ENCODE data around the gene SP8.
A peak's percentile ranks its signal among the peaks of the same experiment; 100 is the strongest.

Gene SP8

GRCh38 chr7:20793694-20794394 is 7.2 kb upstream of the SP8 start:
- DNase-seq = peak; percentile 53

GRCh38 chr7:20793248-20793647 is 6.6 kb upstream of the SP8 start:
- DNase-seq = no peak

GRCh38 chr7:20791538-20792434 is 5.1 kb upstream of the SP8 start:
- no peak for DNase-seq

GRCh38 chr7:20790375-20790774 is 3.7 kb upstream of the SP8 start:
- no peak for DNase-seq

GRCh38 chr7:20788420-20788990 is 1.8 kb upstream of the SP8 start:
- no peak for DNase-seq

GRCh38 chr7:20787660-20788419 is 1.2 kb upstream of the SP8 start:
- no peak for DNase-seq

DNA sequence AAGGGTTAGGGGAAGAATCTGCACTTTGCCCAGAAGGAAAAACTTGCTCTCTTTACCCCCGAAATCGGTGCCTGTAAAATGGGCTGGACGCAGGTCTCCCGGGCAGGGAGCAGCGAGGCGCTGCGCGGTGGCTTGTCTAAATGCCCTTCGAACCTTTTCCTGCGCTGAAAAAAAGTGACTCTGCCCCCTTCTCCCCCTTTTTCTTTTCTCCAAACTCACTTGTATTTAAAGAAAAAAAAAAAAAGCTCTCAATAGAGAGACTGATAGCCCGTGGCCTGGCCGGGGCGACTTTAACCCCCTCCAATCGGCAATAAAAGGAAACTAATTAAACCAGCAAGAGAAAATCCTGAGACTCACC is 286 bp downstream of the SP8 start:
- DNase-seq = no peak

- no peak for DNase-seq
Measured at GRCh38 chr7:20786049-20786412, 655 bp downstream of the SP8 start.

DNA sequence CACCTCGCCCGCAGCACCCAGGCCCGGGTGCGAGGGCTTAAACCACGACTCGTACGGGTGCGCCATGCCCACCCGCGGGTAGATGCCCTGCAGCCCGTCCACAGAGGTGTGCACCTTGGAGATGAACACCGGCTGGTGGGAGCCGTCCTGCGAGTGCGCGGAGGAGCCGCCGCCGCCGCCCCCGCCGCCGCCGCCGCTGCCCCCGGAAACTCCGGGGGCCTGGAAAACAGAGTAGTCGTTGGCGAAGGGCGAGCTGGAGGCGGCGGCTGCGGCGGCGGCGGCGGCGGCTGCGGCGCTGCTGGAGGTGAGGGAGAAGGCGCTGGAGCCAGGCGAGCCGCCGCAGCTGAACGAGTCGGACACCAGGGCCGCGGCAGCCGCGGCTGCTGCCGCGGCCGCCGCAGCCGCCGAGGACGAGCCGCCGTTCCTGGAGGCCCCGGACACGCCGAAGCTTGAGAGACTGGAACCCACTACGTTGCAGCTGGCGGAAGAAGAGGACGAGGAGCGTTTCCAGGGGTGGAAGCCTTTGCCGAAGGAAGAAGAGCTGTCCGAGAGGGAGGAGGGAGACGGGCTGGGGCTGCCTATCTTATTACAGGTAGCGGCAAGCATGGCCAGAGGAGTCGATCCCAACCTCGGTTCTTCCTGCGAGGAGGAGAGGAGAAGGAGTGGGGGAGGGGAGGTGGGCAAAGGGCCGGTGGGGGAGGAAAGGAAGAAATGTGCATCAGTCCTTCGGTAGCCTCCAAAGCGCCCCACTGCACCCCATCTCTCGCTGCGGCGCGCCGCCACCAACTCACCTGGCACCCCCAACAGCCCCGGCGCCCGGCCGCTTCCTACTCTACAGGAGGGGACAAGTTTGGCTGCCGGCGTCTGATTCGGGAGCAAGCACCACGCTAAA is 1.3 kb downstream of the SP8 start:
- DNase-seq = peak; percentile 59

GRCh38 chr7:20784388-20785156 is 2.1 kb downstream of the SP8 start:
- DNase-seq = no peak

GRCh38 chr7:20783700-20784387 is 2.8 kb downstream of the SP8 start:
- no peak for DNase-seq

GRCh38 chr7:20783125-20783699 is 3.5 kb downstream of the SP8 start:
- DNase-seq = no peak

- DNase-seq = no peak
Measured at GRCh38 chr7:20779041-20779440, 7.6 kb downstream of the SP8 start.

DNA sequence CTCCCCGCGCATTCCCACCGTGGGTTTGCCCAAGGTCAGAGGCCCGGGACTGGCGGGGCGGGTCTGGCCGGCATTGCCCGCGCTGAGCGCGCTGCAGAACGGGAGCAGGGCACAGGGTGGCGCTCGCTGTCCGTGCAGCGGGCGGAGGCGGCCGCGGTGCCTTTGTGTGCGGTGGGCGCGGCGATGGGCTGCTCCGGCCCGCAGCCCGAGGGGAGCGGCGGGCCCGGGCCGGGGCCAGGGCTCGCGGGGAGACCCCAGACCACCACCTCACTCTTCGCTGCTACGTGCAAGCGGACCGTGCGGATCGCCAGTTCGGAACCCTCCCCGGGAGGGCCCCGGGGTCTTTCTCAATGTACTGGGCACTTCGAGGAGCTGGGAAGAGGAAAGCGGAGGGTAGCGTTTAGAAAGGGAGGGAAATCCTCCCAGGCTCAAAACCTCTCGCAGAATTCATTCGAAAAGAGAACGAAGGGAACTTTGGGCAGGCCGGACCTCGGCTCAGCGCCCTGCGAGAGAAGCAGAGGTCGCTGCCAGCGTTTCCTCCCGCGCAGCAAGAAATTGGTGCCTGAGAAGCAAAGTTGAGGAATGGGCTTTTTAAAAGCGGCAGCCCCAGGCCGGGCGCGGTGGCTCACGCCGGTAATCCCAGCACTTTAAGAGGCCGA is 8.5 kb downstream of the SP8 start:
- DNase-seq = peak; percentile 59

- no peak for DNase-seq
Measured at GRCh38 chr7:20777377-20778062, 9.2 kb downstream of the SP8 start.

- DNase-seq = no peak
Measured at GRCh38 chr7:20776942-20777341, 9.7 kb downstream of the SP8 start.

DNA sequence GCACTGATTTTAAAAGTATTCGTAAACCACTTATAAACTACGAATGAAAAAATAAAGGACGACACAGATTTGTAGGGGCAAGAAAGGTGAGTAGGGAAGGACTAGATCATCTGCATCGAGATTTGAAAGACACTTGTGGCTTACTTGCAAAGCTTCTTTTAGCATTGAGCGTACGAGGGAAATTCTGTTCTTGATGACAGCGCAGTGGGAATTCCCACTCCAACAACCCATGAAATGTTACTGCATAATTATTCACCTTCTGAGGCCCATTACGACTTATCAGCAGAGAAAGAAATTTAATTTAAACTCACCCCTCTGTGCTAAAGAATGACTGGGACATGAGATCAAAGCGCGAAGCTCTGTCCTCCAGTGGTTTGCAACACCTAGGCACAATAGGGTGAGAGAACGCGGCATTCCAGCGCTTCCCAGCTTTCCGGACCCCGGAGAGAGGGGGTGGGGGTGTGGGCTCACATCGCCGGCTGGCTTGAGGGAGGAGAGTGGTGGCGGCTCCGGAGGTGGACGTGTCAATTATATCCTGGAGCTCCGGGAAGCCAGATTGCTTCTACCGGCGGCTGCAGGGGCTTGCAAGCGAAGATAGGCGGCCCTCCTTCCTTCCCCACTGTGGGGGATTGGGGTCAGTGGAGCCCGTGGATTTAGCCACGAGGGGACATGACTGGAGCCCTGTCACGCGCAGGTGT is 10.3 kb downstream of the SP8 start:
- no peak for DNase-seq

DNA sequence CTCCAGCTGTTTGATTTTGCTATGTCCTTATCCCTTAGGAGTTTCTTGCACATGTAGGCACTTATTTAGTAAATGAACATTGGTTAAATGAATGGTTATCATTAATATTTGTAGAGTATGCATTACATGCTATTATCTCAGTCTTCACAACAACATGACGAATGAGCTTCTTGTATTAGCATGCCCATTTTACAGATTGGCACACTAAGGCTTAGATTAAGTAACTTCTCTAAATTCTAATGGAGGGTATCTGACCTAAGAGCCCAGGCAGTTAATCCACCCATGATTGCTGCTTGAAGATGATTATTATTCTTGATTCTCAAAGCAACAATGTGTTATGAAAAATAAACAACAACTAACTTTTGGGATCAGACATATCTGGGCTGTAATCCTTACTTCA is 32.7 kb downstream of the SP8 start:
- no peak for DNase-seq

- DNase-seq = no peak
Measured at GRCh38 chr7:20749906-20750305, 36.8 kb downstream of the SP8 start.

Data from NCI-H748 treated with DMSO at 0.1 percent for 48 hours (cell line).